ENCODE results near the gene ESRP2.

Gene ESRP2

GRCh38 chr16:68227183-68227793 is 8.6 kb downstream of the ESRP2 start:
- H3K27ac ChIP-seq (replicated peaks), result no peak overlapping the region

GRCh38 chr16:68226116-68226515 is 9.8 kb downstream of the ESRP2 start:
- no peak overlapping the region for H3K4me3 ChIP-seq (replicated peaks; ENCODE audit: insufficient read depth, low read length)
- DNase-seq (ENCODE audit: low read depth in 1 of 2, low spot score in 1 of 2), result no peak
- no peak for TF ChIP-seq CTCF (IDR thresholded peaks at IDR 0.05; ENCODE audit: insufficient read depth, low read length)
- no peak for TF ChIP-seq REST (IDR thresholded peaks at IDR 0.05; ENCODE audit: insufficient replicate concordance, low read depth)
- TF ChIP-seq POLR2AphosphoS5 (IDR thresholded peaks at IDR 0.05; ENCODE audit: low read depth), result no peak
- no peak for TF ChIP-seq SPI1 (IDR thresholded peaks at IDR 0.05; ENCODE audit: borderline replicate concordance, low read depth)
- TF ChIP-seq GABPA (IDR thresholded peaks at IDR 0.05; ENCODE audit: low read depth), result no peak
- H3K27ac ChIP-seq (replicated peaks), result no peak overlapping the region
- no peaks in the 10 kb centered on the region for H3K27me3 ChIP-seq (ENCODE audit: insufficient read depth, poor library complexity, severe bottlenecking)

More at GRCh38 chr16:68227183-68227793, 8.6 kb downstream of the ESRP2 start:
- TF ChIP-seq CTCF (IDR thresholded peaks at IDR 0.05; ENCODE audit: insufficient read depth, low read length), result no peak
- TF ChIP-seq SPI1 (IDR thresholded peaks at IDR 0.05; ENCODE audit: borderline replicate concordance, low read depth), result no peak
- TF ChIP-seq GABPA (IDR thresholded peaks at IDR 0.05; ENCODE audit: low read depth), result no peak
- TF ChIP-seq POLR2AphosphoS5 (IDR thresholded peaks at IDR 0.05; ENCODE audit: low read depth), result no peak
- TF ChIP-seq REST (IDR thresholded peaks at IDR 0.05; ENCODE audit: insufficient replicate concordance, low read depth), result no peak
- Histone ChIP-seq H3K27me3 (ENCODE audit: insufficient read depth, poor library complexity, severe bottlenecking) (no peaks in the 10 kb centered on the region), H3K4me3 (replicated peaks; ENCODE audit: insufficient read depth, low read length) (no peak overlapping the region)
- DNase-seq (ENCODE audit: low read depth in 1 of 2, low spot score in 1 of 2), result no peak

GRCh38 chr16:68223072-68223471 is 12.9 kb downstream of the ESRP2 start:
- no peak for DNase-seq (ENCODE audit: low read depth in 1 of 2, low spot score in 1 of 2)
- Histone ChIP-seq H3K4me3 (replicated peaks; ENCODE audit: insufficient read depth, low read length) (no peak overlapping the region), H3K27me3 (ENCODE audit: insufficient read depth, poor library complexity, severe bottlenecking) (no peaks in the 10 kb centered on the region), H3K27ac (replicated peaks) (no peak overlapping the region)
- no peak for TF ChIP-seq REST (IDR thresholded peaks at IDR 0.05; ENCODE audit: insufficient replicate concordance, low read depth)
- TF ChIP-seq POLR2AphosphoS5 (IDR thresholded peaks at IDR 0.05; ENCODE audit: low read depth), result no peak
- no peak for TF ChIP-seq GABPA (IDR thresholded peaks at IDR 0.05; ENCODE audit: low read depth)
- TF ChIP-seq SPI1 (IDR thresholded peaks at IDR 0.05; ENCODE audit: borderline replicate concordance, low read depth), result no peak
- TF ChIP-seq CTCF (IDR thresholded peaks at IDR 0.05; ENCODE audit: insufficient read depth, low read length), result no peak
